Mesenchymal stem cell (in vitro differentiated cells and primary cell): ENCODE data around the gene ITIH5. TPM values are rescaled to one million over a fixed set of nuclear protein-coding genes. Genes with fewer than 3 reads are reported as not detected.
"Not testable (repeated sequence)": the region's sequence is repeated elsewhere in the genome, so short reads cannot be mapped to it uniquely, and the experiment has no call there.

Experiments
- DNase-seq: peaks from one replicate; pipeline ENCODE4 v3.0.0-alpha.2; 2013
- H2AFZ ChIP-seq: one replicate; pipeline ENCODE4 v1.6.1; 2013; ENCODE audit warnings: low read depth, mild to moderate bottlenecking, control low read depth, inconsistent platforms, low read length, moderate library complexity
- H2AK5ac ChIP-seq: 2 replicates; pipeline ENCODE4 v1.6.1; 2013; ENCODE audit warnings: low read length, moderate library complexity, mild to moderate bottlenecking, inconsistent platforms; ENCODE audit not compliant: severe bottlenecking
- H2BK120ac ChIP-seq: one replicate; pipeline ENCODE4 v1.6.1; 2013; ENCODE audit warnings: low read depth, mild to moderate bottlenecking, inconsistent platforms, low read length, moderate library complexity
- H2BK12ac ChIP-seq, 2 experiments: one replicate each; pipeline ENCODE4 v1.6.1; 2013; ENCODE audit warnings: inconsistent platforms in 2 of 2, low read length in 2 of 2, mild to moderate bottlenecking in 2 of 2, moderate library complexity in 2 of 2, control low read depth in 1 of 2
- H2BK15ac ChIP-seq: one replicate; pipeline ENCODE4 v1.6.1; 2013; ENCODE audit warnings: mild to moderate bottlenecking, low read depth, inconsistent platforms; ENCODE audit not compliant: poor library complexity, severe bottlenecking
- H2BK5ac ChIP-seq: 2 replicates; pipeline ENCODE4 v1.6.1; 2013; ENCODE audit warnings: low read depth, mild to moderate bottlenecking, low read length, control low read depth, inconsistent platforms; ENCODE audit not compliant: poor library complexity, severe bottlenecking
- H3K14ac ChIP-seq, 2 experiments: one replicate each; pipeline ENCODE4 v1.6.1; 2013; ENCODE audit warnings: inconsistent platforms in 2 of 2, low read length in 2 of 2, control low read depth in 1 of 2, mild to moderate bottlenecking in 1 of 2, moderate library complexity in 1 of 2
- H3K18ac ChIP-seq, 2 experiments: one replicate each; pipeline ENCODE4 v1.6.1; 2013; ENCODE audit warnings: inconsistent platforms in 2 of 2, low read length in 2 of 2, control low read depth in 1 of 2, low read depth in 1 of 2, mild to moderate bottlenecking in 1 of 2
- H3K23ac ChIP-seq, 2 experiments: one replicate each; pipeline ENCODE4 v1.6.1; 2013; ENCODE audit warnings: inconsistent platforms in 2 of 2, low read length in 2 of 2, mild to moderate bottlenecking in 2 of 2, moderate library complexity in 2 of 2, control low read depth in 1 of 2
- H3K27ac ChIP-seq: 2 replicates; pipeline ENCODE4 v1.5.1; 2013; ENCODE audit warnings: mild to moderate bottlenecking, moderate library complexity, low read length, control low read depth, inconsistent platforms; ENCODE audit not compliant: poor library complexity, severe bottlenecking
- H3K27me3 ChIP-seq, 2 experiments: 2 replicates each; pipeline versions ENCODE4 v1.6.1 to v1.7.0; 2013; ENCODE audit warnings: low read length in 2 of 2, mild to moderate bottlenecking in 2 of 2, moderate library complexity in 2 of 2, control low read depth in 1 of 2, inconsistent platforms in 1 of 2; ENCODE audit not compliant: control insufficient read depth in 1 of 2, insufficient read depth in 1 of 2
- H3K36me3 ChIP-seq, 2 experiments: 2 replicates each; pipeline versions ENCODE4 v1.6.1 to v1.7.0; 2013; ENCODE audit warnings: low read length in 2 of 2, control low read depth in 1 of 2, inconsistent platforms in 1 of 2, low read depth in 1 of 2, mild to moderate bottlenecking in 1 of 2; ENCODE audit not compliant: insufficient read depth in 2 of 2, control insufficient read depth in 1 of 2
- H3K4ac ChIP-seq, 2 experiments: one replicate each; pipeline ENCODE4 v1.6.1; 2013; ENCODE audit warnings: inconsistent platforms in 2 of 2, low read length in 2 of 2, mild to moderate bottlenecking in 2 of 2, moderate library complexity in 2 of 2, control low read depth in 1 of 2, low read depth in 1 of 2
- H3K4me1 ChIP-seq: 2 replicates; pipeline ENCODE4 v1.6.1; 2013; ENCODE audit warnings: low read depth, low read length, control low read depth; ENCODE audit not compliant: control insufficient read depth, insufficient read depth
- H3K4me2 ChIP-seq: 2 replicates; pipeline ENCODE4 v1.6.1; 2013; ENCODE audit warnings: low read length, mild to moderate bottlenecking, inconsistent platforms; ENCODE audit not compliant: poor library complexity, severe bottlenecking
- H3K4me3 ChIP-seq, 2 experiments: 2 replicates each; pipeline versions ENCODE4 v1.5.1 to v1.7.0; 2013; ENCODE audit warnings: low read length in 2 of 2, mild to moderate bottlenecking in 2 of 2, control low read depth in 1 of 2, low read depth in 1 of 2; ENCODE audit not compliant: insufficient read depth in 1 of 2
- H3K79me1 ChIP-seq: replicated peaks from 2 replicates; pipeline ENCODE4 v1.6.1; 2013; ENCODE audit warnings: mild to moderate bottlenecking, control low read depth, low read length, inconsistent platforms; ENCODE audit not compliant: poor library complexity, severe bottlenecking
- H3K9ac ChIP-seq: 2 replicates; pipeline ENCODE4 v1.7.0; 2013; ENCODE audit warnings: mild to moderate bottlenecking, low read length, moderate library complexity
- H3K9me3 ChIP-seq: 2 replicates; pipeline ENCODE4 v1.7.0; 2013; ENCODE audit warnings: mild to moderate bottlenecking, low read length; ENCODE audit not compliant: control insufficient read depth
- H4K8ac ChIP-seq: one replicate; pipeline ENCODE4 v1.6.1; 2013; ENCODE audit warnings: inconsistent platforms, mild to moderate bottlenecking, low read length, moderate library complexity
- H4K91ac ChIP-seq: one replicate; pipeline ENCODE4 v1.6.1; 2013; ENCODE audit warnings: mild to moderate bottlenecking, low read length, inconsistent platforms
- WGBS: methylation state at CpG from one replicate; pipeline ENCODE4 v1.1.7; 2013; ENCODE audit warnings: mixed read lengths; 5-methylcytosine and 5-hydroxymethylcytosine counted together
- polyA plus RNA-seq, 2 experiments: library from polyadenylated mRNA; stranded (reverse); fragments of 200-250 nt; gene quantifications; one replicate each; pipeline ENCODE4 v1.2.3, GENCODE V29; 2013

The ITIH5 gene
- polyA plus RNA-seq (2013, experiment 1 of 2): 0.04 TPM
- 0.11 TPM for polyA plus RNA-seq (2013, experiment 2 of 2)

- H3K18ac ChIP-seq: no peak within 1 kb of the TSS
- H3K79me1 ChIP-seq: no peaks in the 10 kb centered on the region
Measured at GRCh38 chr10:7666253-7667023, at the start of gene ITIH5. ITIH5 (minus strand) TSS chr10:7666966; CDS start chr10:7666892, 74 bp downstream.

DNA sequence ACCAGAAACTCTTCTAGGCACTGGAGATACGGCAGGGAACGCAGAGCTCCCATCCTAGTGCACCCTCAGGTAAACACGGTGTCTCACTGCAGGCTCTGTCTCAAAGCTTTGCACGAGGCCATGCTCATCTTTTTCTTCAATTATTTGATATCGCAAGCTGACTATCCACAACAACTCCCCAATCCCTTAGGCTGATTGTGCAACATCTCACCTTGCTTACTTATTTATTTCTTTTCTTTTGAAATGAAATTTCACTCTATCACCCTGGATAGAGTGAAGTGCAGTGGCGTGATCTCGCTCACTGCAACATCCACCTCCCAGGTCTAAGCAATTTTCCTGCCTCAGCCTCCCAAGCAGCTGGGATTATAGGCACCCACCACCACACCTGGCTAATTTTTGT, 48.7 kb upstream of the ITIH5 start:
- WGBS: 85% methylated on average over 7 of the region's 7 CpGs
- Histone ChIP-seq H3K4me1 (no peaks in the 10 kb centered on the region), H2BK15ac (no peak overlapping the region), H2BK12ac (no peak overlapping the region), H3K27me3 (peaks cover 0 to 5% of the 10 kb centered on the region in 2 experiments), H2BK5ac (no peak overlapping the region), H3K9ac (no peak overlapping the region), H3K27ac (no peak overlapping the region), H3K4me3 (no peak overlapping the region), H3K4me2 (no peak overlapping the region), H3K9me3 (no peaks in the 10 kb centered on the region), H2AFZ (no peak overlapping the region), H3K14ac (no peak overlapping the region), H4K91ac (no peak overlapping the region), H3K18ac (no peak overlapping the region), H2AK5ac (no peak overlapping the region), H3K4ac (no peak overlapping the region), H2BK120ac (no peak overlapping the region), H3K79me1 (no peaks in the 10 kb centered on the region), H3K23ac (no peak overlapping the region), H3K36me3 (no peaks in the 10 kb centered on the region), H4K8ac (no peak overlapping the region)
- DNase-seq: no peak

More at GRCh38 chr10:7666253-7667023, at the start of gene ITIH5:
- Histone ChIP-seq H3K27me3 (peaks cover 49 to 59% of the 10 kb centered on the region in 2 experiments), H2BK15ac (no peak within 1 kb of the TSS), H2BK12ac (no peak within 1 kb of the TSS), H2BK120ac (no peak within 1 kb of the TSS), H2BK5ac (no peak within 1 kb of the TSS), H4K8ac (no peak within 1 kb of the TSS), H3K4me1 (peaks cover 5% of the 10 kb centered on the region), H3K9ac (peak within 1 kb of the TSS; percentile 34), H3K14ac (no peak within 1 kb of the TSS), H3K4ac (no peak within 1 kb of the TSS), H3K4me2 (peak within 1 kb of the TSS; percentile 65), H3K9me3 (no peaks in the 10 kb centered on the region), H3K27ac (no peak within 1 kb of the TSS), H3K36me3 (no peaks in the 10 kb centered on the region), H2AK5ac (no peak within 1 kb of the TSS), H3K4me3 (peak within 1 kb of the TSS in 1 of 2 experiments; percentile 74), H2AFZ (no peak within 1 kb of the TSS), H4K91ac (no peak within 1 kb of the TSS), H3K23ac (no peak within 1 kb of the TSS)
- no peak for DNase-seq
- 2% methylated on average over 37 of the region's 54 CpGs for WGBS

GRCh38 chr10:7711075-7711474, 44.3 kb upstream of the ITIH5 start:
- not testable (repeated sequence) for H2BK5ac ChIP-seq, H2BK120ac ChIP-seq, H4K91ac ChIP-seq, H3K4ac ChIP-seq, H3K9ac ChIP-seq, H3K14ac ChIP-seq, H2BK15ac ChIP-seq, H3K36me3 ChIP-seq, H3K4me1 ChIP-seq, H2AFZ ChIP-seq, H2AK5ac ChIP-seq, H3K4me2 ChIP-seq, H3K18ac ChIP-seq, H4K8ac ChIP-seq, H3K27me3 ChIP-seq, H2BK12ac ChIP-seq, H3K4me3 ChIP-seq, DNase-seq, H3K27ac ChIP-seq, H3K79me1 ChIP-seq, H3K9me3 ChIP-seq, H3K23ac ChIP-seq
- WGBS: 86% methylated on average over 5 of the region's 5 CpGs

- 88% methylated on average over 1 of the region's 1 CpG for WGBS
- Histone ChIP-seq H3K4me2 (no peak overlapping the region), H3K4ac (no peak overlapping the region), H4K8ac (no peak overlapping the region), H3K79me1 (no peaks in the 10 kb centered on the region), H3K27ac (no peak overlapping the region), H3K14ac (no peak overlapping the region), H3K18ac (no peak overlapping the region), H2BK120ac (no peak overlapping the region), H3K23ac (no peak overlapping the region), H3K36me3 (no peaks in the 10 kb centered on the region), H3K4me3 (no peak overlapping the region), H2BK5ac (no peak overlapping the region), H2BK15ac (no peak overlapping the region), H2BK12ac (no peak overlapping the region), H3K27me3 (peaks cover 0 to 11% of the 10 kb centered on the region in 2 experiments), H4K91ac (no peak overlapping the region), H2AFZ (no peak overlapping the region), H3K9me3 (no peaks in the 10 kb centered on the region), H3K9ac (no peak overlapping the region), H3K4me1 (no peaks in the 10 kb centered on the region), H2AK5ac (no peak overlapping the region)
- DNase-seq: no peak
Measured at GRCh38 chr10:7710446-7710845, 43.7 kb upstream of the ITIH5 start.
